ENCODE data around the gene PI4KB.

PI4KB gene

GRCh38 chr1:151265446-151266236 is 61.6 kb downstream of the PI4KB start:
- no peaks in the 10 kb centered on the region for H3K9me3 ChIP-seq (ENCODE audit: insufficient read depth, low read length)
- H3K4me2 ChIP-seq (ENCODE audit: low read depth, low read length, poor library complexity, severe bottlenecking) = no peak overlapping the region
- 0 out of 2 replicates have a peak, but pooled peaks cover 5% of the 10 kb centered on the region for H3K79me2 ChIP-seq (ENCODE audit: insufficient read depth, low read length)
- H3K36me3 ChIP-seq (ENCODE audit: low read length) = no peaks in the 10 kb centered on the region
- no peaks in the 10 kb centered on the region for H4K20me1 ChIP-seq (ENCODE audit: low read depth, low read length)
- H3F3A ChIP-seq (ENCODE audit: insufficient read depth) = no peaks in the 10 kb centered on the region
- H3K9me2 ChIP-seq (replicated peaks; ENCODE audit: insufficient read depth, low read length) = no peaks in the 10 kb centered on the region
- H3K27ac ChIP-seq (ENCODE audit: low read depth, low read length) = no peak overlapping the region
- TF ChIP-seq EZH2phosphoT487 (conservative IDR thresholded peaks at IDR 0.05; ENCODE audit: low read length) (no peak), CTCF (IDR thresholded peaks at IDR 0.05; ENCODE audit: insufficient read depth, low read length, poor library complexity, severe bottlenecking) (no peak)
- H3K9ac ChIP-seq (ENCODE audit: low read length) = no peak overlapping the region
- no peak overlapping the region for H3K4me3 ChIP-seq (ENCODE audit: insufficient read depth, low read length, poor library complexity, severe bottlenecking)
- no peak overlapping the region for H2AFZ ChIP-seq (ENCODE audit: low read depth, low read length, severe bottlenecking)
- H3K27me3 ChIP-seq (ENCODE audit: low read length) = no peaks in the 10 kb centered on the region

GRCh38 chr1:151259351-151259750 is 67.9 kb downstream of the PI4KB start:
- Histone ChIP-seq H2AFZ (ENCODE audit: low read depth, low read length, severe bottlenecking) (no peak overlapping the region), H3K9ac (ENCODE audit: low read length) (no peak overlapping the region), H3K4me3 (ENCODE audit: insufficient read depth, low read length, poor library complexity, severe bottlenecking) (no peak overlapping the region), H3K36me3 (ENCODE audit: low read length) (no peaks in the 10 kb centered on the region), H3K79me2 (ENCODE audit: insufficient read depth, low read length) (peaks cover 60% of the 10 kb centered on the region), H3K9me2 (replicated peaks; ENCODE audit: insufficient read depth, low read length) (no peaks in the 10 kb centered on the region), H3K27ac (ENCODE audit: low read depth, low read length) (no peak overlapping the region), H4K20me1 (ENCODE audit: low read depth, low read length) (no peaks in the 10 kb centered on the region), H3K4me2 (ENCODE audit: low read depth, low read length, poor library complexity, severe bottlenecking) (no peak overlapping the region), H3K9me3 (ENCODE audit: insufficient read depth, low read length) (no peaks in the 10 kb centered on the region), H3K27me3 (ENCODE audit: low read length) (no peaks in the 10 kb centered on the region), H3F3A (ENCODE audit: insufficient read depth) (no peaks in the 10 kb centered on the region)
- TF ChIP-seq EZH2phosphoT487 (conservative IDR thresholded peaks at IDR 0.05; ENCODE audit: low read length) (no peak), CTCF (IDR thresholded peaks at IDR 0.05; ENCODE audit: insufficient read depth, low read length, poor library complexity, severe bottlenecking) (no peak)

GRCh38 chr1:151255381-151255780 is 71.8 kb downstream of the PI4KB start:
- no peaks in the 10 kb centered on the region for H3K27me3 ChIP-seq (ENCODE audit: low read length)
- H4K20me1 ChIP-seq (ENCODE audit: low read depth, low read length) = no peaks in the 10 kb centered on the region
- peak overlapping the region; percentile 74 for H3K4me2 ChIP-seq (ENCODE audit: low read depth, low read length, poor library complexity, severe bottlenecking)
- peaks cover 23% of the 10 kb centered on the region; the same call in 1 of the 2 replicates for H3F3A ChIP-seq (ENCODE audit: insufficient read depth)
- H3K36me3 ChIP-seq (ENCODE audit: low read length) = no peaks in the 10 kb centered on the region
- no peaks in the 10 kb centered on the region for H3K9me2 ChIP-seq (replicated peaks; ENCODE audit: insufficient read depth, low read length)
- no peaks in the 10 kb centered on the region for H3K9me3 ChIP-seq (ENCODE audit: insufficient read depth, low read length)
- TF ChIP-seq EZH2phosphoT487 (conservative IDR thresholded peaks at IDR 0.05; ENCODE audit: low read length) (no peak), CTCF (IDR thresholded peaks at IDR 0.05; ENCODE audit: insufficient read depth, low read length, poor library complexity, severe bottlenecking) (no peak)
- peak overlapping the region; percentile 11; the same call in 1 of the 2 replicates for H3K27ac ChIP-seq (ENCODE audit: low read depth, low read length)
- H2AFZ ChIP-seq (ENCODE audit: low read depth, low read length, severe bottlenecking) = peak overlapping the region; percentile 87
- peak overlapping the region; percentile 80 for H3K9ac ChIP-seq (ENCODE audit: low read length)
- peak overlapping the region; percentile 90 for H3K4me3 ChIP-seq (ENCODE audit: insufficient read depth, low read length, poor library complexity, severe bottlenecking)
- H3K79me2 ChIP-seq (ENCODE audit: insufficient read depth, low read length) = peaks cover 54% of the 10 kb centered on the region

Data from SU-DHL-6 (cell line).